Natural killer cell treated with Interleukin-12 subunit alpha and Interleukin-12 subunit beta and Interleukin-15 and Interleukin-18, amount 100 ng/mL, for 72 hours (primary cell): ENCODE data around the gene EXD3. TPM values are rescaled to one million over a fixed set of nuclear protein-coding genes. Genes with fewer than 3 reads are reported as not detected.

Experiments used
- ATAC-seq, 2 donors: fragments of 150-1000 bp; cut with Tn5 transposase in 1 of 2; sonication (Bioruptor Pico), chemical (Tn5 transposase) in 1 of 2; 2 replicates each; pipeline ENCODE4 v1.10.0; 2021
- DNase-seq: peaks from one replicate; pipeline ENCODE4 v3.0.0; 2022; ENCODE audit warnings: low spot score
- H3K27ac Mint-ChIP-seq, 2 donors: 1 replicate in 1 of 2; 2 replicates in 1 of 2; pipeline ENCODE4 v1.8.0; 2022; ENCODE audit warnings: mixed read lengths in 2 of 2, mild to moderate bottlenecking in 1 of 2, moderate library complexity in 1 of 2
- H3K27me3 Mint-ChIP-seq, 2 donors: 1 replicate in 1 of 2; 2 replicates in 1 of 2; pipeline ENCODE4 v1.8.0; 2022; ENCODE audit warnings: mixed read lengths in 2 of 2
- H3K36me3 Mint-ChIP-seq: one replicate; pipeline ENCODE4 v1.8.0; 2022; ENCODE audit warnings: mixed read lengths
- H3K4me1 Mint-ChIP-seq, 2 donors: 1 replicate in 1 of 2; 2 replicates in 1 of 2; pipeline ENCODE4 v1.8.0; 2022; ENCODE audit warnings: low read depth in 2 of 2, mixed read lengths in 2 of 2, mild to moderate bottlenecking in 1 of 2
- H3K4me3 Mint-ChIP-seq: one replicate; pipeline ENCODE4 v1.8.0; 2022; ENCODE audit warnings: mixed read lengths
- H3K9me3 Mint-ChIP-seq: 2 replicates; pipeline ENCODE4 v1.8.0; 2022; ENCODE audit warnings: mixed read lengths
- total RNA-seq, 2 donors: library from RNA; stranded (reverse); gene quantifications; one replicate each; pipeline ENCODE4 v1.2.3, GENCODE V29; 2022

Gene EXD3
- total RNA-seq, 2 donors from 2014 or later = 7.6 to 7.9 TPM

GRCh38 chr9:137462396-137462985 lies 39.5 kb upstream of the EXD3 start:
- Mint-ChIP-seq H3K27ac (no peak overlapping the region), H3K9me3 (no peaks in the 10 kb centered on the region), H3K4me3 (no peak overlapping the region), H3K4me1 (peaks cover 0 to 4% of the 10 kb centered on the region in 2 donors), H3K27me3 (no peaks in the 10 kb centered on the region), H3K36me3 (no peaks in the 10 kb centered on the region)
- no peak for ATAC-seq
- no peak for DNase-seq

GRCh38 chr9:137461663-137462395 lies 38.9 kb upstream of the EXD3 start:
- H3K9me3 Mint-ChIP-seq = no peaks in the 10 kb centered on the region
- H3K4me3 Mint-ChIP-seq = peak overlapping the region; percentile 39
- peaks cover 0 to 5% of the 10 kb centered on the region in 2 donors for H3K4me1 Mint-ChIP-seq
- ATAC-seq = peak; percentile 80 to 83
- no peaks in the 10 kb centered on the region for H3K36me3 Mint-ChIP-seq
- peak overlapping the region in 1 of 2 donors; percentile 37 for H3K27ac Mint-ChIP-seq
- peak; percentile 89 for DNase-seq
- H3K27me3 Mint-ChIP-seq = no peaks in the 10 kb centered on the region

GRCh38 chr9:137461316-137461662 lies 38.3 kb upstream of the EXD3 start:
- no peaks in the 10 kb centered on the region for H3K27me3 Mint-ChIP-seq
- H3K36me3 Mint-ChIP-seq = no peaks in the 10 kb centered on the region
- no peaks in the 10 kb centered on the region for H3K9me3 Mint-ChIP-seq
- ATAC-seq (no peak), DNase-seq (no peak)
- no peak overlapping the region for H3K27ac Mint-ChIP-seq
- H3K4me1 Mint-ChIP-seq = peaks cover 0 to 8% of the 10 kb centered on the region in 2 donors
- H3K4me3 Mint-ChIP-seq = peak overlapping the region; percentile 39

GRCh38 chr9:137460363-137461315 lies 37.7 kb upstream of the EXD3 start:
- H3K36me3 Mint-ChIP-seq = no peaks in the 10 kb centered on the region
- H3K27me3 Mint-ChIP-seq = no peaks in the 10 kb centered on the region
- DNase-seq (no peak), ATAC-seq (no peak)
- H3K9me3 Mint-ChIP-seq = no peaks in the 10 kb centered on the region
- H3K4me1 Mint-ChIP-seq = peaks cover 0 to 11% of the 10 kb centered on the region in 2 donors
- H3K27ac Mint-ChIP-seq = no peak overlapping the region
- H3K4me3 Mint-ChIP-seq = peak overlapping the region; percentile 39

- Mint-ChIP-seq H3K4me3 (peak overlapping the region; percentile 36), H3K36me3 (no peaks in the 10 kb centered on the region), H3K4me1 (peaks cover 0 to 11% of the 10 kb centered on the region in 2 donors), H3K9me3 (no peaks in the 10 kb centered on the region), H3K27me3 (no peaks in the 10 kb centered on the region), H3K27ac (peak overlapping the region in 1 of 2 donors; percentile 33)
- ATAC-seq (no peak), DNase-seq (no peak)
These were observed 36.8 kb upstream of the EXD3 start for GRCh38 chr9:137459601-137460362.

- DNase-seq (peak; percentile 95), ATAC-seq (peak; percentile 89 to 93)
- Mint-ChIP-seq H3K9me3 (no peaks in the 10 kb centered on the region), H3K36me3 (no peaks in the 10 kb centered on the region), H3K4me1 (peaks cover 0 to 11% of the 10 kb centered on the region in 2 donors), H3K27ac (peak within 1 kb of the TSS in 1 of 2 donors; percentile 33), H3K27me3 (no peaks in the 10 kb centered on the region), H3K4me3 (peak within 1 kb of the TSS; percentile 36)
These were observed 36.2 kb upstream of the EXD3 start, which contains the start of gene NSMF for GRCh38 chr9:137459152-137459600. NSMF (minus strand) TSS chr9:137459334; CDS start chr9:137459102, 232 bp downstream.

- Mint-ChIP-seq H3K27ac (no peak overlapping the region), H3K27me3 (no peaks in the 10 kb centered on the region), H3K4me1 (peaks cover 0 to 11% of the 10 kb centered on the region in 2 donors), H3K36me3 (no peaks in the 10 kb centered on the region), H3K4me3 (no peak overlapping the region), H3K9me3 (no peaks in the 10 kb centered on the region)
- ATAC-seq (peak; percentile 8 to 19), DNase-seq (no peak)
These were observed 35.5 kb upstream of the EXD3 start for GRCh38 chr9:137458194-137459151.

GRCh38 chr9:137457406-137458193 lies 34.6 kb upstream of the EXD3 start:
- Mint-ChIP-seq H3K9me3 (no peaks in the 10 kb centered on the region), H3K27me3 (no peaks in the 10 kb centered on the region), H3K27ac (no peak overlapping the region), H3K36me3 (no peaks in the 10 kb centered on the region), H3K4me1 (peaks cover 0 to 11% of the 10 kb centered on the region in 2 donors), H3K4me3 (no peak overlapping the region)
- DNase-seq (peak; percentile 57), ATAC-seq (no peak)

- H3K4me3 Mint-ChIP-seq = no peak overlapping the region
- H3K27ac Mint-ChIP-seq = no peak overlapping the region
- DNase-seq = no peak
- no peaks in the 10 kb centered on the region for H3K9me3 Mint-ChIP-seq
- H3K4me1 Mint-ChIP-seq = peaks cover 5 to 14% of the 10 kb centered on the region in 2 donors
- no peaks in the 10 kb centered on the region for H3K27me3 Mint-ChIP-seq
- no peak for ATAC-seq
- no peaks in the 10 kb centered on the region for H3K36me3 Mint-ChIP-seq
These were observed 34.0 kb upstream of the EXD3 start for GRCh38 chr9:137456864-137457405.

- no peak for ATAC-seq
- no peaks in the 10 kb centered on the region for H3K27me3 Mint-ChIP-seq
- peaks cover 8 to 13% of the 10 kb centered on the region in 2 donors for H3K4me1 Mint-ChIP-seq
- H3K9me3 Mint-ChIP-seq = no peaks in the 10 kb centered on the region
- H3K27ac Mint-ChIP-seq = no peak overlapping the region
- no peak for DNase-seq
- H3K4me3 Mint-ChIP-seq = no peak overlapping the region
- no peaks in the 10 kb centered on the region for H3K36me3 Mint-ChIP-seq
These were observed 33.3 kb upstream of the EXD3 start for GRCh38 chr9:137456061-137456863.
